Measurements from ENCODE around the gene PPM1M.
"Not testable (repeated sequence)": the region's sequence is repeated elsewhere in the genome, so short reads cannot be mapped to it uniquely, and the experiment has no call there.

PPM1M gene

DNA sequence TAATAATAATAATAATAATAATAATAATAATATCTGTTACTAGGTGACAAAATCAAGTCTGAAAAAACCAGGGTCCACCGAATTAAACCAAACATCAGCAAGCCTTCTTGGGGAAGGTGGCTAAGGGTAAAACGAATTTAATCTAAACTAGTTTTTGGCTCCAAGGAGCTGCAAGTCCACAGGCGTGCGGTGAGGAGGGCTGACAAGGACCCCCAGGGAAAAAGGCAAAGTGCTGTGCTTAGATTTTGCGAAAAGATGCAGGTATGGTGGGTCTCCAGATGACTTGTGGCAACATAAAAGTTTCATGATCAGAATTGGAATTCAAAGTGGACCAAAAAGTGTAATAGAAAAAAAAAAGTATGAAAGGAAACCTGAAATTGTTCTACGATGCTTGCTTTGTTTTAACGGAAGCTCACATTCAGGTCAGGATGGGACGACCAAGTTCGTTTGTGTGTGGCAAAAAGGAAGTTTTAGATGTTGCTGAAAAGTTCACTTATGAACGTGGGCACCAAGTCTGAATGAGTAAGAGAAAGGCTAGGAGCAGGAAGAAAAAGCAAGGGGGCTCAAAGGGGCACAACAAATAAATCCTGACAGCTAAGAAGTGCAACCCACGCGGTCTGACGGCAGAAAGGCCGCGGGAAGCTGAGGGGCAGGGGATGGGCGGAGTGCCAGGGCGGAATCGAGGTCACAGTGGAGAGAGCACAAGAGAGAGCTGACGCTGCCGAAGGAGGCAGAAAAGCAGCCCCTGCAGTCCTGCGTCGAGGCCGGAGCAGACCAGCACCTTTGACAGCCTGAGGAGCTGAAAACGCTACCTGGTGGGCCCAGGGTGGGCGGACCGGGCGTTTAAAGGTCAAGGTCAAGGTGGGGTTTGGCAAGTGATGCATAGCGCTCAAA lies 31.8 kb downstream of the PPM1M start:
- DNase-seq (ENCODE audit: low read depth in 2 of 2): peak; percentile 75 to 76

DNA sequence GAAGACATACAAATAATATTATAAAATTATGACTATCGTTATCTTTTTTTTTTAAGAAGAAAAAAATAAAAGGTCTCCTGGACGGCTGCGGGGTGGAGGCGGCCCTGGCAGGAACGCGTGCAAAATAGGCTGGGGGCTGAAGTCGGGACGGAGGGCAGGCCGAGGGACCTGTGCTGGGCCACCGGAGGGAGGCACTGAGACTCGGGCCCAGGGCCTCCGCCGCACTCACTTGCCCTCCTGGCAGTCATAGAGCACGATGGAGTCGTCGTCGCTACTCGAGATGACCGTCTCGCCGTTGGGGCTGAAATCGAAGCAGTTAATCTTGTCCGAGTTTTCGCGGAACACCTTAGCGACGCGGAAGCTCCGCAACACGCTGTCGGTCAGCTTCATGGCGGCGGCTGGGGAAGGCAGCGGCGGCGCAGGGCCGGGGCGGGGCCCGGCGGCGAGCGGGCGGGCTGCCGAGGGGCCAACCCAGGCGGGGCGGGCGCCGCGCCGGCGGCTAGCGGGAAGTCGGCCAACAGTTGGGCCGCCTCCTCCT lies 32.5 kb downstream of the PPM1M start:
- peak; percentile 34 to 45 for DNase-seq (ENCODE audit: low read depth in 2 of 2)

DNA sequence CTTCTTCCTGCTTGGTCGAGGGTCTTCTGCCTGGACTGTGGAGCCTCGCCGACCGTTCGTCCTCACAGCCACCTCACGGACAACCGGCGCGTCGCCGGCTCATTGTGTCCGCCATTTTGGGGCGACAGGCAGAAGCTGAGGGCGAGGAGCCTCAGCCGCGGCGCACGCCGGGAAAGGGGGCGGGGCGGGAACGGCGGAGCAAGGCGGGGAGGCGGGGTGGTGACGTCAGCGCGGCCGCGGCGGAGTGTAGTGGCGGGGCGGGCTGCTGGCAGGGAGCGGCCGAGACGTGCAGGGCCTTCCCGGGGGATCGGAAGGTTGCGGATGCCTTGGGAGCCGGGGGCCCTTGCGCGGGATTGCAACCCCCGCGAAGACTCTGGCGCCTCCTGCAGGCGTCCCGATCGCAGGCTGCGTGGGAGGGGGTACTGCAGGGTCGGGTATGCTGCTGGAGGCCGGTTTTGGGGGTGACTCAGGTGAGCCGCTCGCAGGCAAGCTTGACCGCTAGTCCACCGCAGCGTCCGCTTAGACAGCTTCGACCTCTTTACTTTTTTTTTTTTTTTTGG lies 33.0 kb downstream of the PPM1M start, which contains the start of gene WDR82:
WDR82 (minus strand) TSS at position 140 of the 560 bp plus-strand sequence. CDS start 288 bp downstream, outside the sequence.
- peak; percentile 96 to 98 for DNase-seq (ENCODE audit: low read depth in 2 of 2)

DNA sequence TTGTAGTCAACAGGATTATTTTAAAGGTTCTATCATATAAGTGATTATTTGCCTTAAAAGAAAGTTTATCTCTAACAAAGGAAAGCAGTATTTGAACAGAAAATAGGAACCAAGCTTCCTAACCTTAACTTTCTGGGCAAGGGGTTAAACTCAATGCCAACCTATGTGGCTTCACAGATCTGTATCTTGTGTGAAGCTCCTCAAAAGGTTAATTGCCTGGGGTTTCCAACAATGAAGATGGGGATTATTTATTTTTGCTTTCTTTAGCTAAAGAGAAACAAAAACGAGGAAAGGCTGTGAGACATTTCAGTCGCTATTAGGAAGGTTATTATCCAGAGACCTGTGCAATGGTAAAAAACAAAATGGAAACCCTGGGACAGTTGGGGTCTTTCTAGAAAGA lies 34.0 kb downstream of the PPM1M start:
- no peak for DNase-seq (ENCODE audit: low read depth in 2 of 2)

DNA sequence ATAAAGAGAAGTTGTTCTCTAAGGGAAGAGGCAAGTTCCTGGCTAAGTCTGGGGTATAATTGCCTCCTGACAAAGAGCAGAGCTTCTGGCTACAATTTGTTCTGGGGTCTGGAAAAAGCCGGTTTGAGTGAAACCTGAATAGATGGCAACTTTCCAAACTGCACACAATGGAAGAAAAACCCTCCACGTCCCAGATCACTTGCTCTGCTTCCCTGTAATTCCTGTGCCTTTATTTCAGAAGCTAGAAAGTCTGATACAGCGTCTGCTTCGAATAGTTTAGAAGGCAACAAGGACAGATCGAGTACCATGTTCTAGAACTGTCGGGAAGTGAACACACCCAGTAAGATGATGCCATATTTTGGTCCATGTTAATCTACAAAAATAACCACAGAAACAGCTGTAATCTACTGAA lies 34.5 kb downstream of the PPM1M start:
- DNase-seq (ENCODE audit: low read depth in 2 of 2): no peak

DNA sequence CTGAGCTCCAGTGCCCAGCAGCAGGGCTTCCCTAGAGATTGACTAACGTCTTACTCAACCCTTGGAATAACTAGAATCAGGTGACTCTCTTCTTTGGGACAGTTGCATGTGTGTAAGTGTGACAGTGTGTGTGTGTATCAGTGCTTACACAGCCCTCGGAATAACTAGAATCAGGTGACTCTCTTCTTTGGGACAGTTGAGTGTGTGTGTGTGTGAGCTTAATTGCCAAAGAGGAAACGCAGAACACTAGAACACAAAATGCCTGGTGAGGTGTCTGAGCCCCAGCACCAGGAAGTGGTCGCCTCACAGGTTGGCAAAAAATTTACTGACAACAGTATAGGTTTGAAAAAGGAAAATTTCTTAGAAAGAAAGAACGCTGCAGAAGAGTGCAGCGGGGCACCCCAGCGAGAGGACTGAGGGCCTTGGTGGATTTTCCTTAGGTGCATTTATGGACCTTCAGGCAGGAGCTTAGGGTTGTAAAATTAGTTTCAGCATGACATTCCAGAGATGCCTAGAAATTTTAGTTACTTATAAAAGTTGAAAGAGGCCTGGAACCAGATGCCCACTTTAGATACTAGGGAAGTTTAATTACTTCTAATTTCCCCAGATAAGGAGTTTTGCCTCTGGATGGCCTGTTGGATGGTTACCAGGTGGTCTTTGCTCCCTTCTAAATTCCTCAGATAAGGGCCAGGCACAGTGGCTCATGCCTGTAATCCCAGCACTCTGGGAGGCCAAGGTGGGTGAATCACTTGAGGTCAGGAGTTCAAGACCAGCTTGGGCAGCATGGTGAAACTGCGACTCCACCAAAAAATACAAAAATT lies 36.6 kb downstream of the PPM1M start:
- no peak for DNase-seq (ENCODE audit: low read depth in 2 of 2)

DNA sequence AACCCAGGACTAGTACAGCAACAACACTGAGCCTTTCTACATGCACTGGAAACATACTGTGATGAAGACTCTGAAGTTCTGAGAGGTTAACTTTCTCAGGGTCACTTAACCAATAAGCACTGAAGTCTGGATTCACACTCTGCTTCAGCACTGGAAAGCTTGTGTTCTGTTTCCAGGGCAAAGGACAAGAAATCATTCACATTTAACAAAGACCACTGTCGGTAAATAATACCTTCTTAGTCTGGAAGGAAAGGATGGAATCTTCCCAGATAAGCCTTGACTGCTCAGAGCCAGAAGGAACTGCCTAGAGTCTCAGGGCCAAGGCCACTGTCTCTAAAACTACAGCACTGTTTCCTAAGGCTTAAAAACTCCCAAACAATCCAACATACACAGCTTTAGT lies 37.7 kb downstream of the PPM1M start:
- DNase-seq (ENCODE audit: low read depth in 2 of 2): no peak

DNA sequence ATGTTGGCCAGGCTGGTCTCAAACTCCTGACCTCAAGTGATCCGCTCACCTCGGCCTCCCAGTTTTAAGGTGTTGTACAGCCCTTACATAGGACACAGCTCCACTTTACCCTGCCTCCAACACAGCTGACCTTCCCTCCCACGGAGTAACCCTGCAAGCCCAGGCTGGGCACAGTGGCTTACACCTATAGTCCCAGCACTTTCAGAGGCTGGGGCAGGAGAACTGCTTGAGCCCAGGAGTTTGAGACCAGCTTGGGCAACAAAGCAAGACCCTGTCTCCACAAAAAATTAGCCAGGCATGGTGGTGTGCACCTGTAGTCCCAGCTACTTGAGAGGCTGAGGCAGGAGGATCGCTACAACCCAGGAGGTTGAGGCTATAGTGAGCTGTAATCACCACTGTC lies 38.5 kb downstream of the PPM1M start:
- DNase-seq (ENCODE audit: low read depth in 2 of 2): not testable (repeated sequence)

DNA sequence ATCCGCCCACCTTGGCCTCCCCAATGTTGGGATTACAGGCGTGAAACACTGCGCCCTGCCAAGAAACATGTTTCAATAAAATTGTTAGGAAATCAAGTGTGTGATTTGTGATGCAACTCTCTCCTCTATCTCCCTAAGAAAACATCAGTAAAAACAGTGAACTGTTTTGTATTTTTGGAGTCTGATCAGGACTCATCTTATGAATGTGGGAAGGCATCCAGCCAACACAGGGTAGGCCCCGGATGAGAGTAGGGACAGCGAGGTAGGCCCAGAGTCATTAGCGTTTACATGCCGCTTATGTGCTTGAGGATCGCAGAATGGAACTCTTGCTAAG lies 41.2 kb downstream of the PPM1M start:
- DNase-seq (ENCODE audit: low read depth in 2 of 2): no peak

DNA sequence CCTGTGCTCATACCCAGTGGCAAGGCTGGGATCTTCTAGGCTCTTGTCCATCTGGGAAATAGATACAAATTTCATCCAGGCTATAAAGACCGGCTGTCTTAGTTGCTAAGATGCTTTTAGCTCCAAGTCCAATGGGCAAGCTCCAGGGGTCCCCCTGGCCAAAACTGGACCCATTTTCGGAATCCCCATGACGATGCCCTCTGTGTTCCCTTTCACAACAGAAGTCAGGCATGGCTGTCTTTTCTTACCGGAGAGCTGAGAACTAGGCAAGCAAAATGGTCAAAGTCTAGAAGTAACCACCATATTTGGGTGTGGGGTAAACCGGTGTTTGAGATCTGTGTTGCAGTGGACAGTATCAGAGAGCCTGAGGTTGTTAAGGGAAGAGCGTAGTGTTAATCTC lies 43.1 kb downstream of the PPM1M start:
- no peak for DNase-seq (ENCODE audit: low read depth in 2 of 2)

DNA sequence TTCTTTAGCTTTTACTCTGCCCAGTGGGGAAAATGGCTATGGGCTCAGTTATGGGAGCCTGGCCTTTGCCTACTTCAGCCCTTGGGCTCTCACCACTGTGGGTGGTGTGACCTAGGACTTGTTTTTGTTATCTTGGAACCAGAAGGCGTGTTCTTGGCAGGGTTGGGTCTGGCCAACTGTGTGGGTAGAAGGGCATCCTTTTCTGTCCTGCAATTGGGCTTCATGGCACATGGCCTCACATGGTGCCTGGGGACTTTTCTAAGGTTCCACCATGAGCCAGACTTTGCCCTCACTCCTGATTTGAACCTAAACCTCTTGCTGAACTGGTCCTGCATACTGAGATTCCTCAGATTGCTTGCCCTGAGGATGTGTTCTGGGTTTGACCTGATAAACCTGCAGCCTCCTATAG lies 43.8 kb downstream of the PPM1M start:
- no peak for DNase-seq (ENCODE audit: low read depth in 2 of 2)

DNA sequence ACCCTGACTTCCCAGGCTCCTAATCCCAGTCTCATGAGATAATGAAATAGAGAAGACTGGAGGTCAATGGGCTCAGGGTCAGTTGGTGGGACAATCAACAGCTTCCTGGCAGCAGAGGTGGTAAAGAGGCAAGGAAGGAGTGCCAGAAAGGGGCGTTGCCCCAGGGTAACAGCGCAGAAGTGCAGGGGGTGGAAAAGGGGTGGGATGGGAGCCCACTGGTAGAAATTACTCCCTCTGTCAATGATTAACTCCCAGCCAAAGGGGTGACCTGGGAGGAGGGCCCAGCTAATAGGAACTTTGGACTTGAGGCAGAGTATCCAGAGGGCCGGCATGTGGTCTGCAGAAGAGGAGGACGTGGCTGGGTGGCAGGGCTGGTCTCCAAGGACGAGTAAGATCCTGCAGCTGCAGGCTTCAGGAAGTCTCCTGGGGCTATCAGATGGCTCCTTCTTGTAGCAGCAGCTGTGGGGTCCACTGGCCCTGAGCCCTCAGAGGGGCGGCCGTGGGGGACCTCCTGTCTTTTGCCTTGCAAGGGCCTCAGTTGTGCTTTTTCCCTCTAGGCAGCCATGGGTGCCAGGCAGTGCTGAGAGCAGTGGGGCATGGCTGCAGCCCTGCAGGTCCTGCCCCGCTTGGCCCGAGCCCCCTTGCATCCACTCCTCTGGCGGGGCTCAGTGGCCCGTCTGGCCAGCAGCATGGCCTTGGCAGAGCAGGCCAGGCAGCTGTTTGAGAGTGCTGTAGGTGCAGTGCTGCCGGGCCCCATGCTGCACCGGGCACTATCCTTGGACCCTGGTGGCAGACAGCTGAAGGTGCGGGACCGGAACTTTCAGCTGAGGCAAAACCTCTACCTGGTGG lies 44.4 kb downstream of the PPM1M start:
- DNase-seq (ENCODE audit: low read depth in 2 of 2): no peak

DNA sequence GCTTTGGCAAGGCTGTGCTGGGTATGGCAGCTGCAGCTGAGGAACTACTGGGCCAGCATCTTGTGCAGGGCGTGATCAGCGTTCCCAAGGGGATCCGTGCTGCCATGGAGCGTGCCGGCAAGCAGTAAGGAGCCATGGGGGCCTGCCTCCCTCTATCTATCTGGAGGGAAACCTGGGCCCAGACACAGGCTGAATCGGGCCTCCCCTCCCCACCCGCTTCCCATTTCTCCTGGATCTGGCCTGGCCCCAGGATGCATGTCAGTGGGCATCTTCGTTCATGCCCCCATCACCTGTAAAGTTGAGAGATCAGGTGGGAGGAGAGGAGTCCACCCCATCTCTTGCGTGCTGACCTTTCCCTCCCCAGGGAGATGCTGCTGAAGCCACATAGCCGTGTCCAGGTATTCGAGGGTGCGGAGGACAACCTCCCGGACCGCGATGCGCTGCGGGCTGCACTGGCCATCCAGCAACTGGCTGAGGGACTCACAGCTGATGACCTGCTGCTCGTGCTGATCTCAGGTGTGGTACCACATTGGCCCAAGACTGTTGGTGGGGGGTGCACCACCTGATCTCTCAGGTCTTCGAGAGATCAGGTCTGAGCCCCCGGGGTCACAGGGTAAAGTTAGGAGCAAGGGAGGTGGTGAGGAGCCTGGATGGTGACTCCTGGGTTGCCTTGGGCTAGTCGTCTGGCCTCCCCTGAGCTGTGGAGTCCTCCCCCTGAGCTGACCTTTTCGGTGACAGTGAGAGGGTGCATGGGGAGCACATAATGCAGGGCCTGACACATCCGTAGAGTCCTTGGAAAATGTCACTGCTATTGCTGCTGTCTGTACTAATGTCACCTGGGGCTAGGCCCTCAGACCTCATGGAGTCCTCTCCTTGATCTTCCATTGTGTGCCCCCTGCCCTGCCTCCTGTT lies 45.3 kb downstream of the PPM1M start:
- no peak for DNase-seq (ENCODE audit: low read depth in 2 of 2)

DNA sequence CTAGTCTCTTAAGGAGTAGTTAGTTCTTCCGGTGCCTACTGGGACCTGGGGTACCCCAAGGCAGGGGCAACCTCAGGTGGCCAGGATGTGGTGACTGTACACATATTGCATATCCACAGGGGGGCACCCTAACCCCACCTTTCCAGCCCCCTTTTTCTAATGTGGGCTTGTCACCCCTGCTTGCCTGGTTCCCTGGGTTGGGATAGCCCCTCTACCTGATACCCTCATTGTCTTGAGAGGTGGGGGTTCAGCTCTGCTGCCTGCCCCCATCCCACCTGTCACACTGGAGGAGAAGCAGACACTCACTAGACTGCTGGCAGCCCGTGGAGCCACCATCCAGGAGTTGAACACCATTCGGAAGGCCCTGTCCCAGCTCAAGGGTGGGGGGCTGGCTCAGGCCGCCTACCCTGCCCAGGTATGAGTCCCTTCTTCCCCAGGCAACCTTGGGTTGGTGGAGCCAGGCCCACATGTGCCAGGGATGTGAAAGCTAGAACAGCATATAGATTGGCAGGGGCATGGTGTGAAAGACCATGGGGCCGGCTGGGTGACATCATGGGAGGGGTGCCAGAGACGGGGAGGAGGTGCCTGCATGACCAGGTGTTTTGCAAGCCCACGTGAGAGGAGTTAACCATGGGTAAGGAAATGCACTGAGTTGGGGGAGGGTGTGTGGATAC lies 46.1 kb downstream of the PPM1M start:
- DNase-seq (ENCODE audit: low read depth in 2 of 2): no peak

DNA sequence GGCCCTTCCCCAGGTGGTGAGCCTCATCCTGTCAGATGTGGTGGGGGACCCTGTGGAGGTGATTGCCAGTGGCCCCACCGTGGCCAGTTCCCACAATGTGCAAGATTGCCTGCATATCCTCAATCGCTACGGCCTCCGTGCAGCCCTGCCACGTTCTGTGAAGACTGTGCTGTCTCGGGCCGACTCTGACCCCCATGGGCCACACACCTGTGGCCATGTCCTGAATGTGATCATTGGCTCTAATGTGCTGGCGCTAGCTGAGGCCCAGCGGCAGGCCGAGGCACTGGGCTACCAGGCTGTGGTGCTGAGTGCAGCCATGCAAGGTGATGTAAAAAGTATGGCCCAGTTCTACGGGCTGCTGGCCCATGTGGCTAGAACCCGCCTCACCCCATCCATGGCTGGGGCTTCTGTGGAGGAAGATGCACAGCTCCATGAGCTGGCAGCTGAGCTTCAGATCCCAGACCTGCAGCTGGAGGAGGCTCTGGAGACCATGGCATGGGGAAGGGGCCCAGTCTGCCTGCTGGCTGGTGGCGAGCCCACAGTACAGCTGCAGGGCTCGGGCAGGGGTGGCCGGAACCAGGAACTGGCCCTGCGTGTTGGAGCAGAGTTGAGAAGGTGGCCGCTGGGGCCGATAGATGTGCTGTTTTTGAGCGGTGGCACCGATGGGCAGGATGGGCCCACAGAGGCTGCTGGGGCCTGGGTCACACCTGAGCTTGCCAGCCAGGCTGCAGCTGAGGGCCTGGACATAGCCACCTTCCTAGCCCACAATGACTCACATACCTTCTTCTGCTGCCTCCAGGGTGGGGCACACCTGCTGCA lies 46.9 kb downstream of the PPM1M start:
- no peak for DNase-seq (ENCODE audit: low read depth in 2 of 2)

DNA sequence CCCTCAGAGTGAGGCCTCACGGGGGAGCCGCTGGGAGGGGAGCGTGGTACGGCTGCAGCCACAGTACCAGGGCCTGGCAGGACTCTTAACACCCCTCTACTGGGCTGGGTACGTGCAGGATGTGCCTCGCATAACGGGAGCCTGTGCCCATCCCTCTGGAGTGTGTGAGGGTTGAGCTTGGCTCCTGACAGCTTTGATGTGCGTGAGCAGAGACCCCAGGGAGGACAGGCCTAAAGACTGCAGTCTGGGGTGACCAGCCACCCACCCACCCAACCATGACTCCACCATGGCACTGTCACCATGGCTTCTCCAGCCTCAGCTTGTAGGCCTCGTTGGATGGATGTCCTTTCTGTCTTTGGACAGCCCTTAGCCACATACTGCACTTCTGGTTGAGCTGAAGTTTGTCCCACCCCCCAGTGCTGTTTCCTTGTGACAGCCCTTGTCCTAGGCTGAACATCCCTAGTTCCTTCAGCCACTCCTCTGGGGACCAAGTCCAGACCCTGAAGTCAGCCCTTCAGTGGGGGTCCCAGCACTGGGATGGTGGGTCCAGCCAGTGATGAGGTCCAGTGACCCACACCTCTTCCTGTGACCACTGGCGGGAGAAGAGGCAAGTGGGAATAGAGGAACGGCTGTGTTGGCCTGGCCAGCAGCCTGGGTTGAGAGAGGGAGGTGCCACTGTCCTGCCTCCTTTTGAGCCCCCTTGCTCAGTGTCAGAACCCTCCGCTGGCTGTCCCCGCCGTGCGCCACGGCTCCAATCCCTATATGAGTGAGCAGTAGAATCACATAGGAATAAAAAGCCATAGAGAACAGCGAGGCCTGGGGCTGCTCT lies 48.1 kb downstream of the PPM1M start:
- no peak for DNase-seq (ENCODE audit: low read depth in 2 of 2)

DNA sequence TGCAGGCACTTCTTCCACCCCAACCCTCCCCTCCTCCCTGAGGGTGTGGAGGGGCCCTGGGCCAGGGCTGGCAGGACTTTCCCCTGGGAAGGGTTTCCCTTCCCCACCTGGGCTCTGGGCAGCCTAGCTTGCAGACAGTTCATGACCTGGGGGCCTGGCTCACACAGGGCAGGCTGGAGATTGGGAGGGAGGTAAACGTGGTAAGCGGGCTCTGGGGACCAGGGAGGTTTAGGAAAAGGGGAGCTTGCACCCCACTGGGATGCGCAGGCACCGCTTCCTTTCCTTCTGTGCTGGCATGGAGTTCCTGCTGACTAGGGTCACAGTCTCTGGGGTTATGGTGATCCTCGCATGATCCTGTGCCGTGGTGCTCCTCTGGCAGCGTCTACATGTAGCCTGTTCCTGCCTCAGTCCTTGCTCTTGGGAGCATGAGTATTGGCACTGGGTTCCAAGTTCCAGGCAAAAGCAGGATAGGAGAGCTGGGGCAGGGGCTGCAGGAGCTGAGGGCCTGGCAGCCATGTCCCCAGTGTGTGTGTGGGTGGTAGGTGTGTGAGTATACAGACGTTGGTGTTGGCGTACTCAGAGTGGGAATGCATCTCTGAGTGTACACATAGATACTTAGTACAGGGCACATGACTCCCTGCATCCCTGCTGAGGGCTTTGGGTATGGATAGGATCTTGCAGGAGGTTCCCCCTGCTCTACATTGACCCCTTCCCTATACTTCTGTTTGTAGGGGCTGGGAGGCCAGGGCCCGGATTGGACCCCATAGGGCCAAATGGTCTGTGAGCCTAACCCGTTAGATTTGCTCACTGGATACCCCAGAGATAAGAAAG lies 49.0 kb downstream of the PPM1M start:
- DNase-seq (ENCODE audit: low read depth in 2 of 2): no peak

Measured in stimulated activated CD8-positive, alpha-beta memory T cell treated with anti-CD3 and anti-CD28 coated beads, Interleukin-15, amount 100 ng/mL, for 48 hours (primary cell).